ENCODE measurements around the gene OPCML. TPM values are rescaled to one million over a fixed set of nuclear protein-coding genes. Genes with fewer than 3 reads are reported as not detected.

Gene OPCML
- total RNA-seq, 4 donors from 2014 or later: 0.06 to 0.83 (median 0.24) TPM

DNA sequence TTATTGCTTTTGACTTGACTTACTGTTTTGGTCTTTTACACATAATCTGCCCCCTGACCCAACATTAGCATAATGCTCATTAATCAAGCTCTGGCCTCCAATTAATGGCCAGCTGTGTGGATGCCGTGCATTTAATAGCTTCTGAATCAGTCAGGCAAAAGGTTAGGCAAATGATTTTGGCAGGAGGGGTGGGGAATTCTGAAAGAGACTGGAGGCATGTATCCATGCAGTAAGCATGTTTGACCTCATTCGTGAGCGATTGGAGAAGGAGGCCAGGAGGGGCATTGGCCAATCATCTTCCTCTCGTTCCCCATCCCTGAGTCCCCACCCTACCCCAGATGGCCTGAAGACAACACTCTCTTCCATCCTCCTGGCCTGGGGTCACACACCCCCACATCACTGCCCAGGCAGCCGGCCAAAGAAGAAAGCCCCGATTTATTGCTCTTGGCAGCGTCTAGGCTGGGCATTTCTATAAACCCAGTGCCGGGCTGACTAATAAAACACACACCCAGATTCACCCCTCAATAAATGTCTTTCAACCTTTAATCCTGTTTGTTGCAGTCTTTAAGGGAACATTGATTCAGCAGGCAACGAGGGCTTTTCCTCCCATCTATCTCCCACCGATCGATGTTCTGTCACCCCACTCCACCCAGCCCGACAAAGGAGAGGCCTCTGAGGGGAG, 150.0 kb downstream of the OPCML start:
- intact Hi-C loops (cut with DNase I): no loop called here
- TF ChIP-seq POLR2A (IDR thresholded peaks at IDR 0.05; ENCODE audit: low read depth) (no peak), EP300 (IDR thresholded peaks at IDR 0.05) (no peak), POLR2AphosphoS5 (IDR thresholded peaks at IDR 0.05) (no peak)
- TF ChIP-seq, protein P1, sequence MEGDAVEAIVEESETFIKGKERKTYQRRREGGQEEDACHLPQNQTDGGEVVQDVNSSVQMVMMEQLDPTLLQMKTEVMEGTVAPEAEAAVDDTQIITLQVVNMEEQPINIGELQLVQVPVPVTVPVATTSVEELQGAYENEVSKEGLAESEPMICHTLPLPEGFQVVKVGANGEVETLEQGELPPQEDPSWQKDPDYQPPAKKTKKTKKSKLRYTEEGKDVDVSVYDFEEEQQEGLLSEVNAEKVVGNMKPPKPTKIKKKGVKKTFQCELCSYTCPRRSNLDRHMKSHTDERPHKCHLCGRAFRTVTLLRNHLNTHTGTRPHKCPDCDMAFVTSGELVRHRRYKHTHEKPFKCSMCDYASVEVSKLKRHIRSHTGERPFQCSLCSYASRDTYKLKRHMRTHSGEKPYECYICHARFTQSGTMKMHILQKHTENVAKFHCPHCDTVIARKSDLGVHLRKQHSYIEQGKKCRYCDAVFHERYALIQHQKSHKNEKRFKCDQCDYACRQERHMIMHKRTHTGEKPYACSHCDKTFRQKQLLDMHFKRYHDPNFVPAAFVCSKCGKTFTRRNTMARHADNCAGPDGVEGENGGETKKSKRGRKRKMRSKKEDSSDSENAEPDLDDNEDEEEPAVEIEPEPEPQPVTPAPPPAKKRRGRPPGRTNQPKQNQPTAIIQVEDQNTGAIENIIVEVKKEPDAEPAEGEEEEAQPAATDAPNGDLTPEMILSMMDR (IDR thresholded peaks at IDR 0.05): no peak

GRCh38 chr11:133381761-133382130, 150.6 kb downstream of the OPCML start:
- Histone ChIP-seq H3K27me3 (peaks cover 0 to 16% (median 0%) of the 10 kb centered on the region in 4 donors), H3K9me3 (no peaks in the 10 kb centered on the region), H3K36me3 (no peaks in the 10 kb centered on the region), H3K4me3 (no peak overlapping the region), H3K27ac (replicated peaks in 1 of 4) (no peak overlapping the region), H3K4me1 (no peaks in the 10 kb centered on the region)
- DNase-seq (ENCODE audit: extremely low spot score): peak; percentile 74
- 93% methylated on average over 3 of the region's 3 CpGs for WGBS
- TF ChIP-seq, protein P1 (IDR thresholded peaks at IDR 0.05): no peak
- TF ChIP-seq POLR2AphosphoS5 (IDR thresholded peaks at IDR 0.05): no peak
- TF ChIP-seq EP300 (IDR thresholded peaks at IDR 0.05): no peak
- TF ChIP-seq POLR2A (IDR thresholded peaks at IDR 0.05; ENCODE audit: low read depth): no peak
- intact Hi-C loops (cut with DNase I): no loop called here

More for the DNA sequence above, 150.0 kb downstream of the OPCML start:
- 66% methylated on average over 12 of the region's 12 CpGs for WGBS
- peaks cover 0 to 17% (median 0%) of the 10 kb centered on the region in 4 donors for H3K27me3 ChIP-seq
- H3K4me1 ChIP-seq: no peaks in the 10 kb centered on the region
- no peak overlapping the region for H3K27ac ChIP-seq (replicated peaks in 1 of 4)
- peak; percentile 82 for DNase-seq (ENCODE audit: extremely low spot score)
- no peaks in the 10 kb centered on the region for H3K36me3 ChIP-seq
- no peak overlapping the region for H3K4me3 ChIP-seq
- H3K9me3 ChIP-seq: no peaks in the 10 kb centered on the region

DNA sequence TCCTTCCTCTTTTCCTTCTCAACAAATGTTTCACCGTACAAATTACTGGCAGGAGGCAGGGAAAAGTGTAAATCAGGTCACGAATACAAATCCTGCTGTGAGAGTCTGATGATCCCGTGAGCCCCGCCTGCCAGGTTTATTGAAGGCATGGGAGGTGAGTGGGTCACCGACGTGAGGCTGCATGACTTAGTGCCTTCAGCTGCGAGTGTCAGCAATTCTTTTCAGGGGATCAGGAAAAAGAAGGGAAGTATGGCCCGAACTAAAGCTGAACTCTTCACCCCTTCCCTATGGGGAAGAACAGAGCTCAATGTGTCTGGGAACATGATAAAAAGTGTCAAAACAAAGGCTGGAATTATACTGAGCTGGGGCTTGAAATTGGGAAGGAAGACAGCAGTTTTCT, 166.2 kb downstream of the OPCML start:
- TF ChIP-seq, protein P1 (IDR thresholded peaks at IDR 0.05): no peak
- TF ChIP-seq POLR2A (IDR thresholded peaks at IDR 0.05; ENCODE audit: low read depth) (no peak), EP300 (IDR thresholded peaks at IDR 0.05) (no peak), POLR2AphosphoS5 (IDR thresholded peaks at IDR 0.05) (no peak)
- Histone ChIP-seq H3K27ac (replicated peaks in 1 of 4) (no peak overlapping the region), H3K4me3 (no peak overlapping the region), H3K4me1 (no peaks in the 10 kb centered on the region), H3K9me3 (no peaks in the 10 kb centered on the region), H3K27me3 (peaks cover 0 to 25% (median 0%) of the 10 kb centered on the region in 4 donors), H3K36me3 (no peaks in the 10 kb centered on the region)
- intact Hi-C loops (cut with DNase I): no loop called here
- peak; percentile 66 for DNase-seq (ENCODE audit: extremely low spot score)
- 24% methylated on average over 8 of the region's 8 CpGs for WGBS

DNA sequence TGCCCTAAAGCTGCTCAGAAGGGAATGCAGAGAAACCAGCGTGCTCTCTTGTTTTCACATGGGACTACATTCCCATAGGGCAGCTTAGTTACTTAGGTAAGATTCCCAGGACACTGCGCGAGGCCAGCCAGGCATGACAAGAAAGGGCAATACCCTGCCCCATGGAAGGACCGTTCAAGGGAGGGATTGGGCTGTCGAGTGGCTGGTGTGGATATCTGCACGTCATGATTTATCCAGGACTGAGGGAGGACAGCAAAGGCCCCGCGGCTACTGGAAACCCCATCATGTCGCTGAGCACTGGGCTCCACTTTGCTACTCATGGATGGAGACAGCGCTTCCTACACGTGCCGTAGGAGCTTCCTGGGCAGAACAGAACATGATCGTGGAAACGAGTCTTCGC, 169.4 kb downstream of the OPCML start:
- no peaks in the 10 kb centered on the region for H3K4me1 ChIP-seq
- peaks cover 0 to 29% (median 0%) of the 10 kb centered on the region in 4 donors for H3K27me3 ChIP-seq
- no peaks in the 10 kb centered on the region for H3K9me3 ChIP-seq
- WGBS: 91% methylated on average over 12 of the region's 15 CpGs
- no peak overlapping the region for H3K27ac ChIP-seq (replicated peaks in 1 of 4)
- intact Hi-C loops (cut with DNase I): no loop called here
- peak; percentile 90 for DNase-seq (ENCODE audit: extremely low spot score)
- H3K4me3 ChIP-seq: no peak overlapping the region
- H3K36me3 ChIP-seq: no peaks in the 10 kb centered on the region
- no peak for TF ChIP-seq EP300 (IDR thresholded peaks at IDR 0.05)
- TF ChIP-seq, protein P1 (IDR thresholded peaks at IDR 0.05): no peak
- TF ChIP-seq POLR2AphosphoS5 (IDR thresholded peaks at IDR 0.05): no peak
- TF ChIP-seq POLR2A (IDR thresholded peaks at IDR 0.05; ENCODE audit: low read depth): no peak

Measured in esophagus muscularis mucosa (tissue), 4 donors.